Measurements from ENCODE around the gene LEKR1. TPM values are rescaled to one million over a fixed set of nuclear protein-coding genes. Genes with fewer than 3 reads are reported as not detected.

The LEKR1 gene
- total and polyA plus RNA-seq, 9 of the 15 experiments (the other 6 are each of a cell fraction or from before 2014, with no cell fraction given) = 0.76 to 1.8 (median 1.2) TPM

GRCh38 chr3:156975721-156976120 lies 149.6 kb downstream of the LEKR1 start:
- intact Hi-C loops (cut with micrococcal nuclease) = no loop called here
- in situ Hi-C loops (cut with MboI) = no loop called here
- no peak overlapping the region for H3K27ac ChIP-seq (ENCODE audit: extremely low read depth, low read depth, low read length)
- H3K27me3 ChIP-seq (ENCODE audit: control insufficient read depth in 2 of 2, insufficient read depth in 2 of 2, low read length in 2 of 2) = no peaks in the 10 kb centered on the region
- H3K9me3 ChIP-seq (replicated peaks; ENCODE audit: control insufficient read depth, insufficient read depth, low read depth, low read length) = no peaks in the 10 kb centered on the region
- H3K9me1 ChIP-seq (ENCODE audit: control insufficient read depth, insufficient read depth, low read length) = no peaks in the 10 kb centered on the region
- ATAC-seq (no peak), FAIRE-seq (no peak), DNase-seq (ENCODE audit: extremely low read depth in 1 of 4, low spot score in 3 of 4) (no peak)
- BruUV-seq (replicated peaks) = no TSS peak
- H3K4me1 ChIP-seq (replicated peaks in 1 of 2; ENCODE audit: control insufficient read depth in 2 of 2, insufficient read depth in 2 of 2, low read length in 2 of 2) = no peaks in the 10 kb centered on the region
- ChIA-PET CTCF (ENCODE audit: low intra/inter-chr PET ratio) (no interaction called here), POLR2A (interaction anchor here (0.9 kb wide), 1 partner anchor 24 kb away, joined by 3 read pairs; no protein-coding TSS in a partner anchor)
- 0% methylated on average over 1 of the region's 1 CpG for WGBS (ENCODE audit: insufficient coverage, low coverage, missing lambda C conversion rate)
- no peak overlapping the region for H3K4me2 ChIP-seq (ENCODE audit: insufficient read depth, low read length)
- H2AFZ ChIP-seq (ENCODE audit: low read depth, low read length) = no peak overlapping the region
- no peaks in the 10 kb centered on the region for H3K36me3 ChIP-seq (ENCODE audit: control insufficient read depth, insufficient read depth, low read length)
- H4K20me1 ChIP-seq (replicated peaks; ENCODE audit: control insufficient read depth, insufficient read depth, low read length) = no peaks in the 10 kb centered on the region
- no peak overlapping the region for H3K9ac ChIP-seq (ENCODE audit: insufficient read depth in 1 of 2, low read depth in 2 of 2, low read length in 2 of 2)
- no peak overlapping the region for H3K4me3 ChIP-seq
- no peaks in the 10 kb centered on the region for H3K79me2 ChIP-seq (ENCODE audit: control insufficient read depth, insufficient read depth, low read length)
- TF ChIP-seq, protein P1, sequence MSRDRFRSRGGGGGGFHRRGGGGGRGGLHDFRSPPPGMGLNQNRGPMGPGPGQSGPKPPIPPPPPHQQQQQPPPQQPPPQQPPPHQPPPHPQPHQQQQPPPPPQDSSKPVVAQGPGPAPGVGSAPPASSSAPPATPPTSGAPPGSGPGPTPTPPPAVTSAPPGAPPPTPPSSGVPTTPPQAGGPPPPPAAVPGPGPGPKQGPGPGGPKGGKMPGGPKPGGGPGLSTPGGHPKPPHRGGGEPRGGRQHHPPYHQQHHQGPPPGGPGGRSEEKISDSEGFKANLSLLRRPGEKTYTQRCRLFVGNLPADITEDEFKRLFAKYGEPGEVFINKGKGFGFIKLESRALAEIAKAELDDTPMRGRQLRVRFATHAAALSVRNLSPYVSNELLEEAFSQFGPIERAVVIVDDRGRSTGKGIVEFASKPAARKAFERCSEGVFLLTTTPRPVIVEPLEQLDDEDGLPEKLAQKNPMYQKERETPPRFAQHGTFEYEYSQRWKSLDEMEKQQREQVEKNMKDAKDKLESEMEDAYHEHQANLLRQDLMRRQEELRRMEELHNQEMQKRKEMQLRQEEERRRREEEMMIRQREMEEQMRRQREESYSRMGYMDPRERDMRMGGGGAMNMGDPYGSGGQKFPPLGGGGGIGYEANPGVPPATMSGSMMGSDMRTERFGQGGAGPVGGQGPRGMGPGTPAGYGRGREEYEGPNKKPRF (IDR thresholded peaks at IDR 0.05; ENCODE audit: low read depth, low read length) = no peak
- TF ChIP-seq KDM5B (IDR thresholded peaks at IDR 0.05; ENCODE audit: insufficient replicate concordance, low read depth, low read length) (no peak), CHCHD3 (CRISPR knock-in tag; IDR thresholded peaks at IDR 0.05) (no peak), ETV1 (tag; conservative IDR thresholded peaks at IDR 0.05; ENCODE audit: low read depth) (no peak), TAL1 (IDR thresholded peaks at IDR 0.05) (no peak), SMAD4 (CRISPR knock-in tag; conservative IDR thresholded peaks at IDR 0.05) (no peak), KHSRP (IDR thresholded peaks at IDR 0.05) (no peak), SMAD3 (CRISPR knock-in tag; conservative IDR thresholded peaks at IDR 0.05) (no peak), ZNF174 (CRISPR knock-in tag; IDR thresholded peaks at IDR 0.05) (no peak), TSHZ1 (CRISPR knock-in tag; IDR thresholded peaks at IDR 0.05) (no peak), ZNF583 (CRISPR knock-in tag; IDR thresholded peaks at IDR 0.05) (no peak)
- TF ChIP-seq, protein P2, sequence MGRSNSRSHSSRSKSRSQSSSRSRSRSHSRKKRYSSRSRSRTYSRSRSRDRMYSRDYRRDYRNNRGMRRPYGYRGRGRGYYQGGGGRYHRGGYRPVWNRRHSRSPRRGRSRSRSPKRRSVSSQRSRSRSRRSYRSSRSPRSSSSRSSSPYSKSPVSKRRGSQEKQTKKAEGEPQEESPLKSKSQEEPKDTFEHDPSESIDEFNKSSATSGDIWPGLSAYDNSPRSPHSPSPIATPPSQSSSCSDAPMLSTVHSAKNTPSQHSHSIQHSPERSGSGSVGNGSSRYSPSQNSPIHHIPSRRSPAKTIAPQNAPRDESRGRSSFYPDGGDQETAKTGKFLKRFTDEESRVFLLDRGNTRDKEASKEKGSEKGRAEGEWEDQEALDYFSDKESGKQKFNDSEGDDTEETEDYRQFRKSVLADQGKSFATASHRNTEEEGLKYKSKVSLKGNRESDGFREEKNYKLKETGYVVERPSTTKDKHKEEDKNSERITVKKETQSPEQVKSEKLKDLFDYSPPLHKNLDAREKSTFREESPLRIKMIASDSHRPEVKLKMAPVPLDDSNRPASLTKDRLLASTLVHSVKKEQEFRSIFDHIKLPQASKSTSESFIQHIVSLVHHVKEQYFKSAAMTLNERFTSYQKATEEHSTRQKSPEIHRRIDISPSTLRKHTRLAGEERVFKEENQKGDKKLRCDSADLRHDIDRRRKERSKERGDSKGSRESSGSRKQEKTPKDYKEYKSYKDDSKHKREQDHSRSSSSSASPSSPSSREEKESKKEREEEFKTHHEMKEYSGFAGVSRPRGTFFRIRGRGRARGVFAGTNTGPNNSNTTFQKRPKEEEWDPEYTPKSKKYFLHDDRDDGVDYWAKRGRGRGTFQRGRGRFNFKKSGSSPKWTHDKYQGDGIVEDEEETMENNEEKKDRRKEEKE (IDR thresholded peaks at IDR 0.05; ENCODE audit: borderline replicate concordance in 1 of 2, control insufficient read depth in 1 of 2, low read depth in 2 of 2, low read length in 1 of 2) = no peak
- TF ChIP-seq, protein P3, sequence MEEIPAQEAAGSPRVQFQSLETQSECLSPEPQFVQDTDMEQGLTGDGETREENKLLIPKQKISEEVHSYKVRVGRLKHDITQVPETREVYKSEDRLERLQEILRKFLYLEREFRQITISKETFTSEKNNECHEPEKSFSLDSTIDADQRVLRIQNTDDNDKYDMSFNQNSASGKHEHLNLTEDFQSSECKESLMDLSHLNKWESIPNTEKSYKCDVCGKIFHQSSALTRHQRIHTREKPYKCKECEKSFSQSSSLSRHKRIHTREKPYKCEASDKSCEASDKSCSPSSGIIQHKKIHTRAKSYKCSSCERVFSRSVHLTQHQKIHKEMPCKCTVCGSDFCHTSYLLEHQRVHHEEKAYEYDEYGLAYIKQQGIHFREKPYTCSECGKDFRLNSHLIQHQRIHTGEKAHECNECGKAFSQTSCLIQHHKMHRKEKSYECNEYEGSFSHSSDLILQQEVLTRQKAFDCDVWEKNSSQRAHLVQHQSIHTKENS (CRISPR knock-in tag; IDR thresholded peaks at IDR 0.05) = no peak

Data from K562 (cell line).